ENCODE measurements around the gene DAAM2. TPM values are rescaled to one million over a fixed set of nuclear protein-coding genes. Genes with fewer than 3 reads are reported as not detected.
A peak's percentile ranks its signal among the peaks of the same experiment; 100 is the strongest.

DAAM2 gene
- total RNA-seq, 1 donor from 2014 or later, result 23.0 TPM

DNA sequence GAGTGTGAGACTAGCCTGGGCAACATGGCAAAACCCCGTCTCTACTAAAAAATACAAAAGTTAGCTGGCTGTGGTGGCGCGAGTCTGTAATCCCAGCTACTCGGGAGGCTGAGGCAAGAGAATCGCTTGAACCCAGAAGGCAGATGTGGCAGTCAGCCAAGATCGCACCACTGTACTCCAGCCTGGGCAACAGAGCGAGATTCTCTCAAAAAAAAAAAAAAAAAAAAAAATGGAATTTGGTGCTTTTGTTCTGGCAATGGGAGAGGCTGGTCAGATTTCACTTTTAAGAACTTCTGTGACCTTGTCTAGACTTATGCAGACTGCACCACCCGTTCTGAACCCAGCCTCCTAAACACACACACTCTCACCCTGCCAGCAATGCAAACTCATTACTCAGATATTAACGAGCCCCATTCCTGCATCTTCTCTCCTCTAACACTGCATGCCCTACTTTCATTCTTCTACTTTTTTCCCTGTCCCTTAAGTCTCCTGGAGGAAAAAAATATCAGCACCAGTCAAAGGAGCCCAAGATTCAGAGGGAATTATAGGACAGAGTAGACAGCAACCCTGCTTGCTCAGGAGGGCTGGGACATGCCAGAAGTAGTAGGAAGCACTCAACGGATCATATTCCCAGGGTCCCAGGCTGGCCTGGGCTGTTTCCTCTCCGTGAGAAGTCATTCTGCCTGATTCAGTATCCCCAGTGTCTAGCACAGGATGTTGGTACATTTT, 137.7 kb downstream of the DAAM2 start:
- no peak for DNase-seq (ENCODE audit: low spot score)

DNA sequence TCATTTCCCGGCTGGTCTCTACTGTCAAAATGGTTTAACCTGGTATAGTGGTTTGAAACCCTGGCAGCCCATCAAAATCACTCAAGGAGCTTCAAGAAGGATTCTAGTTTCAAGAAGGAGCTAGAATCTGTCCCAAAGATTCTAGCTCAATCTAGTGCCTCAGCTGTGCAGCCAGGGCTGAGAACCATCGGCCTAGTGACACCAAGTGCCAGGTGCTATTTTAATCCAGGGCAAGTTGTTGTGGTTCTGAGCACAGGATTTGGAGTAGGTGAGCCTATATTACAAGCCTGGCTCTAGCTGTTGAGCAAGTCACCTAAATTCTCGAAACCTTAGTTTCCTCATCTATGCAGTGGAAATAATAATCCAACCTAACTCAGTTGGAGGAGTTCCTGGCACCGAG, 138.4 kb downstream of the DAAM2 start:
- DNase-seq (ENCODE audit: low spot score), result no peak

DNA sequence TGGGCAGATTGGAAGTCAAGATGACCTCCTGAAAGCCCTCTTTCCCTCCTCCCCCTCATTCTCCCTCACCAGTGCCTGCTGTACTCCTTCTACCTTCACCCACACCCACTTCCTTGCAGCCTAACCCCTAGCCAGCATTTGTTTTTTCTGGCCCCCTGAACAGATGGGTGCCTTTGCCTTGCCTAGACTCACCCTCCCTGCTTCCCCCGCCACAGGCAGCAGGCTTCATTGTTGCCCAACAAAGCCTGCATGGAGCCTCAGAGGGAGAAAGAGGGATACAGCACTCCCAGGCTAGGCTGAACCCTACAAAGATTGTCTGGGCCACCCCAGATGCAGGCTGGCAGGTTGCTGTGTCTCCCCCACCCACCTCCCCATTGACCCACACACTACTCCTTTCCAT, 139.4 kb downstream of the DAAM2 start:
- no peak for DNase-seq (ENCODE audit: low spot score)

DNA sequence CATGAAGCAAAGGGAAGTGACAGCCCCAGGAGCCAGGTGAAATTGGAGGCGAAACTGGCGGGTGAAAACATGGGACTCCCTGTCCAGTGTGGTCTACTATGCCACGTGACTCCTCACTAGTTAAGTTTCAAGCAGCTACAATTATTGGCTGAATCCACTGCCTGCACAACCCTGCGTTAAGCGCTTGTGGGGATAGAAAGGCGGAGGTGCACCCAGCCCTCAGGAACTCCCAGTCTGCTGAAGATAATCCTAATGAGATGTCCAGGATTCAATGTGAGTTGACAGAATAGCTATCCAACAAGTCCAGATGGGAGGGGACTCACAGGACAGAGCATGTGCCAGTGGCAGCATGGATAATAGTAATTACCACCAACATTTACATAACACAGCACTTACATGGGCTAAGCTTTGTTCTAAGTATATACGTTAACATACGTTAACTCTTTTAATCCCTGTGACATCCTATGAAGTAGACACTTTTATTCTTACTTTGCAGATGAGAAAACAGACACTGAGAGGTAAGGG, 140.3 kb downstream of the DAAM2 start:
- no peak for DNase-seq (ENCODE audit: low spot score)

DNA sequence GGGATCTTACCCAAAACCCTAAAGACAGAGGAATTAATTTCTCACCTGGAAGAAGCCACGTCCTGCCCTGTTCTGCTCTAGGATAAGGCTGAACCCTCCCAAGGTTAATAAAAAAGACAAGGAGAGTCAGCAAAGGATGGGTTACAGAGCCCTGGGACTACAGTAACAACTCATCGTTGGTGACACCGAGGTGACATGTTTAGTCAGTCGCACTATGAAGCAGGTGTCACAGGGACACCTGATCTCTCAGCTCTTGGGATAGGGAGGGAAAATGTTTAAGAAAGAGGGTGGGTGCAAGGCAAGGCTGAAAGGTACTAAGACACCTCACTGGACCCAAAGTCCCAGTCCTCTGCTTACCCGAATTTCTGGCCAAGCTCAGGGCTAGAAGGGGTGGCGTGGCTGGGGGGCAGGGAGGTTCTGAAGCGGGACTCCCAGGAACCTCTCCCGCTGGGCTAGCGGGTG, 141.5 kb downstream of the DAAM2 start:
- DNase-seq (ENCODE audit: low spot score), result no peak

DNA sequence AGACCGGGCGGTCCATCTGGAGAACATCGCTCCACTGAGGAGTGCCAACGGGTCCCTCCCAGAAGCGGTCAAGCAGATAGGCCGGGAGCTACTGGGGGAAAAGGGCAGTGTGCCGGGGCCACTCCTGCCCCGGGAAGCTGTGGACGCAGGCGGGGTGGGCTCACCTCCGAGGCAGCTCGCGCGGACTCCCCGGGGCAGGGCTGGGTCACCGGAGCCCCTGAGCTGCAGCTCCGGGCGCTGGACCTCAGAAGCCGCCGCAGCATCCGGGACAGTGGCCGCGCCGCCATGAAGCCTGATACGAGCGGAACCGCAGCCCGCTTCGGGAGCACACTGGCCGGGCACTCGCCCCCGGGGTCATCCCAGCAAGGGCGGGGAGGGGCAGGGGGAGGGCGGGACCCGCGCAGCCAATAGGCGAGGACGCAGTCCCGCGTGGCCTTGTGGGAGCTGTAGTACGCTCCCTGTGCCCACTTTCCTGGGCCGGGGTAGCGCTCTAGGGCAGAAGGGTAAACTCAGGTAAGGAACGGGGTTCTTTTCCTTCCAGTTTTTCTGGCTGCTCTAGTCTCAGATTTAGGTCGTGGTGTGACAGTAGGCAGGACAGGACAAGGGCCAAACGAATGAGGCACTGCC, 142.1 kb downstream of the DAAM2 start, which contains the start of gene MOCS1:
TSS of gene MOCS1 (minus strand) at position 332 of the 627 bp plus-strand sequence. CDS start at position 287, 45 bp downstream.
- DNase-seq (ENCODE audit: low spot score), result peak; percentile 83

DNA sequence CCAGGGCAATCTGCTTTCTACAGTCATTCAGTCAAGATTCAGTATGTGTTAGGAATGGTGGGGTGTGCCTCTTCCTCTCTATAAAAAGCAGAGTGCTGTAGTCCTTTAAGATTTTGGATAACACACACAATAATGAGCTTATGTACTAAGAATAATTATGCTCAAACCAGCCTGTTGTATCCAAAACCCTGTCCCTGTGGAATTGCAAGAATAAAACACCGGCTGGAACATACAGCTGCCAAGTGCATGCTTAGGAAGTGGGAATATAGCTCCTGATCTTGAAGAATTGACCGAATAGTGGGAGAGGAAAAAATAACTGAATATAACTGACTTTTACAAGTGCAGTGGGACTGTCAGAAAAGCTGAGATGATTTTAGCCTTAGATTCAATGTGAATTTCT, 143.1 kb downstream of the DAAM2 start:
- DNase-seq (ENCODE audit: low spot score), result no peak

DNA sequence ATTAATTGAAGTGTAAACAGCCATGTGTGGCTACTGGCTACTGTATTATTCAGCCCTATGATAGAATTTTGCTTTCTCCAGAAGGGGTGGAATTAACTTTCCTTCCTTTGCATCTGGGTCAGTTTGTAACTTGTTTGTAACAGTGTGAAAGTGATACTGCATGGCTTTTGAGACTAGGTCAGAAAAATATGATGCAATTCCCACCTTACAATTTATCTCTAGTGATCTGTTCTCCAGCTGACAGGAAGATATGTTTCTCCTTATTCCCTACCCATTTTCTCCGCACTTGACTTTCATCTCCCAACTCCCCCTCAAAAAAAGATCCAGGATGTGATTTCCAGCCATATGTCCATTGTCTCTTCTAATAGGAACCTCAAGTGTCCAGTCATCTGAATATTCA, 144.7 kb downstream of the DAAM2 start:
- DNase-seq (ENCODE audit: low spot score), result no peak

DNA sequence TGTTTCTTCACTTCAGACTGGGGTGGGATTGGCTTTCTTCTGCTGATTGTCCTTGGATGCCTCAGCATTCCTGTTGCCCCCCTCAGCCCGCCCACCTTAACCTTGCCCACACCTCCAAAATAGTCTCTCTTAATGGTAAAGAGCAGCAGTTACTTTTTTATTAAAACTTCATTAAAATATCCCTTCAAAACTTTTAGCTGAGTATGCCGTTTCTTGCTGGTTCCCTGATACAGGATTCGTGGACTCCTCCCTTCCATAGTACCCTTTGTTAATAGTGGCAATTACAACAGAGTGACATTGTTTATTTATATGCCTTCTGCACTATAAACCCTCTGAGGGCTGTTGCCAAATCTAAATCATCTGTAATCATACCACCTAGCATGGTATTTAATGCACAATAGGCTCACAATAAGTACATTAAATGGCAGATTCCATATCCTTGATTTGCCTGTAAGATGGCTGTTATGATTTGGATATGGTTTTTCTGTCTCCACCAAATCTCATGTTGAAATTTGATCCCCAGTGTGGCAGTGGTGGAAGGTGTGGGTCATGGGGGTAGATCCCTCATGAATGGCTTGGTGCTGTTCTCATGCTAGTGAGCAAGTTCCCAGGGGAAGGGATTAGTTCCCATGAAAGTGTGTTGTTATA, 145.6 kb downstream of the DAAM2 start:
- no peak for DNase-seq (ENCODE audit: low spot score)

DNA sequence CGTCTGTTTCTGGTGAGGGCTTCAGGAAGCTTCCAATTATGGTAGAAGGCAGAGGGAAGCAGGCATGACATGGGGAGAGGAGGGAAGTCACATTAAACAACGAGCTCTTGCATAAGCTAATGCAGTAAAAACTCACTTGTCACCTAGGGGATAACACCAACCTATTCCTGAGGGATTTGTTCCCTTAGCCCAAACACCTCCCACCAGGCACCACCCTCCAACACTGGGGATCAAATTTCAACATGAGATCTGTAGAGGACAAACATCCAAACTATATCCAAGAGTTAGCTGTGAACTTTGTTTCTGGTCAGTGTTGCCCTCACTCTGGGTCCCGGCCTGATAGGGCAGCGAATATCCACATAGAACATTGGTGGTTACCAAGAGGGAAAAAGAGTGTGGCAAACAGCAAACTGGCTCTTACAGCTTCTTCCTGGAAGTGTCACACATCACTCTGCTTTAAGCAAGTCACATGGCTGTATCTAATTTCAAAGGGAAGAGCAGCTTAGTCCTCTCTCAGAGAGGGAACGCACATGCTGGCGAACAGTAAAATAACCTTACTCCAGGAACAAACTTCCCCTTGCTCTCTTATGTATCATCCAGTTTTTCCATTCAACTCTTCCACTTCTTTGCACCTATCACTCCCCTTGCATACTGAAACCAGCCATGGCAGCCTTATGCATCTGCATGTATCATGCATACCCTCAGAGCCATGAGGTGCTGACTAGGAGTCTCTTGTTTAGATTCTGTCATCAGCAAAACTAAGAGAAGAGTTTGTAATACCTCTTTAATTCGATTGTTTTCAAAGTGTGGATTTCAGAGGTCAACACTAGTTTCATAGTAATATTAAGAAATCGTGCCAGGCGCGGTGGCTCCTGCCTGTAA, 146.8 kb downstream of the DAAM2 start:
- no peak for DNase-seq (ENCODE audit: low spot score)

DNA sequence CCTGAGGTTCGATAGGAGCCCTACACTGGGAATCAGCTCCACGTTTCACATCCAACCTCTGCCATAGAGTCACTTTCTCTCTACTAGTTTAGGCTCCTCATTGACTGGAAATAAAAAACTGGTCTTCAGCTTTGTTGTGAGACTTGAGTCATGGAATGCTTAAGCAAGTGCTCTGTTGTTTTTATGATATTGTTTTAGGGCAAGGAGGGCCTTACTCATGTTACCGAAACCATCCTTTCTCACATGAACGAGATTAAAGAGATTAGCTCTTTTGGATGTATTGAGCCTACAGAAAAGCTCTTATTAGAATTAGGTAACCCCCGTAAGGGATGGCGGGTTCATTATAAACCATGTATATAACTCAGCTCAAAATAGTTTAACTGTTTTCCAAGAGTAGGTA, 149.0 kb downstream of the DAAM2 start:
- no peak for DNase-seq (ENCODE audit: low spot score)

DNA sequence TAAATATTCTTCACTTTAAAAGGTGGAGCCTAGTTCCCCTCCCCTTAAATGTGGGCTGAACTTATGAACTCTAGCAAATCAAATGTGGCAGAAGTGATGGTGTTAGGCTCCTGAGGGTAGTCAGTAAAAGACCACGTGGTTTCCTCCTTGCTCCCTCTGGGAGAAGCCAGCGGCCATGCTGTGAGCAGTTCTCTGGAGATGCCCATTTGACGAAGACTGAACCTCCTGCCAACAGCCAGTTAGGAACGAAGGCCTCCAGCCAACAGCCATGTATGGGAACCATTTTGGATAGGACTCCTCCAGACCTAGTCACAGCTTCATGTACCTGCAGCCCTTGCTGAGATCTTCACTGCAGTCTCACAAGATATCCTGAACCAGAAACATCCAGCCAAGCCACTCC, 149.6 kb downstream of the DAAM2 start:
- no peak for DNase-seq (ENCODE audit: low spot score)

DNA sequence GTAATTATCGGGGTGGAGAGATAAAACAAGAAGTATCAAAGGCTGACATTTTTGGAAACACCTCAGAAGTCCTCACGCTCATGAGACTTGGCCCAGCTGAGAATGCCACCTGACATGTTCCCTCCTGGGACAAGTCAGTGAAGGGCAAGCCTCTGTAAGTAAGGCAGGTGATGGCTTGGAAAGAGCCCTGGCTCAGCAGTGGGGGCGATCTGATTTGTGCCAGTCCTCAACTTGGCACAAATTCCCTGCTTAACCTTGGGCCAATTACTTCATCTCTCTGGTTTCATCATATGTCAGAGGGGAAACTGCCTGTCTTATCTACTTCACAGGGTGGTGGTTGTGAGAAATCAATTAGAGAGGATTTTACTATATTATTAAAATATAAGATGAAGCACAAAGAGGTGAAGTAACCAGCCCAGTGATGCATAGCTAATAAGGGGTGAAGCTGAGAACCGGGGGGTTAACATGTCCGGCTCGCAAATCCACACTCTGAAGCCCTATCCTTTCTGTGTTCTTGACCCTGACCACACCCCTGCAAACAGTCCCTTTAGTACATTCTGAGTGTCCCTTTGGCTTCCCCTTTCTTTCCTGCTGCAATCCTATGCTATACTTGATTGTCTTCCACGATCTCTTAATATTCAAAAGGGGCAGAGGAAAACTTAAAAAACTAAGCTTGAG, 150.9 kb downstream of the DAAM2 start:
- DNase-seq (ENCODE audit: low spot score), result no peak

DNA sequence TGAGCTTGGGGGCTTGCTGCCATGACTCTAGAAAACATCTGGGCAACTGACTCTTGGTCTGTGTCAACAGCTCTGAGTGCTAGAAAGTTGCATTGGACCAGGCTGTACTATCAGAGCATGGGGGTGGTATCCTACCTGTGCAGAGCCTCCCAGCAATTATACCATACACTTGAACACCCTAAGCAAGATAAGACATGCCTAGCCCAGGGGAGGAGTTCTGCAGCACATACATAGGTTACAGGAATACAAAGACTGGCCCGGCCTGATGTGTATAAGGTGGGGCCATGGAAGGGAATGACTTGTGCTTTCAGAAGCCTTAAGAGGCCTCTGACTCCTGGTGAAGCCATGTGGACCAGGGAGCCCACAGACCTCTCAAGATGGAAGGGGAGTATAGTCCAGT, 153.4 kb downstream of the DAAM2 start:
- DNase-seq (ENCODE audit: low spot score), result no peak

DNA sequence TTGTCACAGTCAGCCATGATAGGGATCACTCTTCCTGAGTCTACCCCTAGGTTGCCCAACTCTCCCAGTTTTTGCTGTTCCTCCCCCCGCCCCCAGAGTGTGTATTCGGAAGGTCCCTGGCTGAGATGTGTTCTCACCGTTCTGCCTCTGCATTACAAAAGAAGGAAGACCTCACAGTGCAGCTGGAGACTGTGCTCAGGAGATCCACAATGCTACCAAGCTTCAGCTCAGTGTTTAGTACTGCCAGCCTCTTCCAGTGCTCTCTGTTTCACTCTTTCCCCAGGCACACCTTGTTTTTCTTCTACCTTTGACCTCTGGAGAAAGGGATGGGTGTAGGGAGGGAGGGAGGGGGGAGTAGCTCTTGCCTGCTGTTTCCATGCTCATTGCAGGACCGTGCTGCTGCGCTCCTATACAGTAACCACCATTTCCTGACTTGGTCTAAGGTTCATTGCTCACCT, 155.5 kb downstream of the DAAM2 start:
- DNase-seq (ENCODE audit: low spot score), result no peak

DNA sequence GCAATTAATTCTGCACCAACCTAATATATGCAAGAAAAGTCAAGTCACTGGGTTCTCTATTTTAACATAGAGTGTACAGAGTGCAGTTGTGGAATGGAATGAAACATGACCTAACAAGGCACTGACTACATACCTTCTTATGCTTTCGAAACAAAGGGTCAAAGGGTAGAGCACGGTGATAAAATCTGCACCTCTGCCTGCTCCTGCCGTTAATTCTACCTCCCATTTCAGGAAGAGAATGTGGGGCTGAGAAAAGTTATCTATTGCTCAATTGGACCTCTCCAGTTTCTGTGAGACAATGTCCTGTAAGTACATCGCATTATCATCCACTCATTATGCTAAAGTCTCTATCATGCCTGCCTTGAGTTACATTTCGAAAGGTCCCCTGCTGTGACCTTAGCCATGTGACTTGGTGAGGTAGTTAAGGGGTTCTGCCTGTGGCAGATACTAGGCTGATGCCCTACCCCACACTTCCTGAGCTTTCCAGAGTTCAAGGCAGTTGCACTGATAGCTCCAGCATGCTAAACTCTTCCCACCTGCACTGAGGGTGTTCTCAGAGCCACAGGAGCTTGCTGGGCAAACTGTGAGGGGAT, 156.1 kb downstream of the DAAM2 start:
- no peak for DNase-seq (ENCODE audit: low spot score)

DNA sequence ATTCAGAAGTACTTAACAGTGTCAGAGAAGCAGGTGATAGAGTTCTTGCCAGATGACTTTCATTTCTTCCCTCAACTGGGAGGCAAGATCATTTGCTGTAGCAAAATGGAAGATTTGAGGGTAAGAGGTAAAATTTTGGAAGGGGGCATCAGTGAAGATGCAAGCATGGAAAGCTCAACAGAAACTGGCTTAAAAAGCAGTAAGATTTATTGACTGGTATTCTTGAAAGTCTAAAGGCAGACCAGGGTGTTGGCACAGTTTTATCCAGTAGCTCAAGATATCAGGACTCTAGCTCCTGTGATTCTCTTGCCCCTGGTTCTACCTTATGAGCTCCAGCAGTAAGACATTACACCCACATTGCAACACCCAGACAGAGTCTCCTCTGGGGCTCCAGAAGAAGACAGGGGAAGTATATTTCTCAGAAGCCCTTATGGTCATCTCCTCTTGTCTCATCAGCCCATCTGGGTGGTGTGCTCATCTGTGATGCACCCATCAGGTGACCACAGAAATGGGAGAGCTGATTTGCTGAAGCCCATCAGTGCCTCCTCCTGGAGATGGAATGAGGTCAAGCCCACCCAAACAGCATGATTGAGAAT, 158.0 kb downstream of the DAAM2 start:
- no peak for DNase-seq (ENCODE audit: low spot score)

DNA sequence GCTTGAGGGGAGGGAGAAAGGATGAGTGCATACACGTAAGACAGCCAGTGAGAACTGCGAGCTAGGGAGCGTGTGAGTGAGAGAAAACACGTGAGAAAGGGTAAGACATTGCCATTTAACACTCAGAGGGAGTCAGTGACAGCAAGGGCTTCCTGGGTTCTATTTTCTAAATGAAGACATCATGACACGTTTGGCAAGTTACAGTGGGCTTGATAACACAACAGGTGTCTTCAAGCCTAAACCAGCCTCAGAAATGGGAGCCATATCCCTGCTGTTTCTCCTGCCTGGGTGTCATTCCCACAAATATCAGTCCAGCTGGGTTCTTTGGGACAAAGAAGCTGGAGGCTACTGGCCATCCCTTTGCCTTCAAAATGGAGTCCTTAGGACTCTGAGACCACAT, 159.0 kb downstream of the DAAM2 start:
- no peak for DNase-seq (ENCODE audit: low spot score)

DNA sequence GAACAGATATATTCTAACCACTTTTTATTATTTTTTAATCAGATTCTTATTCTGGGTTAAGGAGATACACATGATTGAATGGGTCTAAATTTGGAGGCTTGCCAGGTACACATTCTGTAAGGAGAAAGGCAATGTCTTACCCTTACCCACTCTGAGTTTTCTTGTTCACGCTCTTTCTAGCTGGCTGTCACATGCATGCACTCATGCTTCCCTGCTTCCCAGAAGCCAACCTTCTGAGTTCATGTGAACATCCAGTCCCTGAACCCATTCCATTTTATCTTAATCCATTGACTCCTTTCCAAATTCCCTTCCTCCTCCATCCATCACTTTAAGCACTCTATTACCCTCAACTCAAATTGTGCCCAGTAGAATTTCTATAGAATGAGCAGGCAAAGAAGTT, 159.5 kb downstream of the DAAM2 start:
- DNase-seq (ENCODE audit: low spot score), result no peak

DNA sequence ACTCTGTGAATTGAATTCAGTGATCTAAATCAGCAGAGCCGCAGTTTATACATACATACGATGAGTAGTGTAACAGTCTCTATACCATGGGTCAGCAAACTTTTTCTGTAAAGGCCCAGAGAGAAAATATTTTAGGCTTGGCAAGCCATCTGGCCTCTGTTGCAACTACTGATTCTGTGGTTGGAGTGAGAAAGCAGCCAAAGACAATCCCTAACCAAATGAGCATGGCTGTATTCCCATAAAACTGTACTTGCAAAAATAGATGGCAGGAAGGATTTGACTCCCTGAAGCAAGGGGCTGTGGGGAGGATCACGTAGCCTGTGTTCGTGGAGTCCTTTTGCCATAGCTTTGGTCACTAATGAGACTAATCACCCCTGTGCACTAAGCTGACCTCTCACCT, 160.0 kb downstream of the DAAM2 start:
- no peak for DNase-seq (ENCODE audit: low spot score)
